ENCODE measurements around the gene CCND3. TPM values are rescaled to one million over a fixed set of nuclear protein-coding genes. Genes with fewer than 3 reads are reported as not detected.
A peak's percentile ranks its signal among the peaks of the same experiment; 100 is the strongest.

CCND3 gene
- total and polyA plus RNA-seq, 10 of the 15 experiments (the other 5 are each of a cell fraction or from before 2014, with no cell fraction given) = 6.0 to 86.4 (median 31.5) TPM

- Histone ChIP-seq H3K4me3 (peak within 1 kb of the TSS; percentile 89), H3K9me3 (replicated peaks; ENCODE audit: control insufficient read depth, insufficient read depth, low read length) (no peaks in the 10 kb centered on the region), H3K4me1 (ENCODE audit: control insufficient read depth, insufficient read depth, low read length) (peaks cover 6% of the 10 kb centered on the region; the same call in 1 of the 2 replicates), H3K36me3 (ENCODE audit: control insufficient read depth in 2 of 2, insufficient read depth in 2 of 2, low read length in 1 of 2) (no peaks in the 10 kb centered on the region), H3K79me2 (ENCODE audit: control insufficient read depth, insufficient read depth, low read length) (peaks cover 2% of the 10 kb centered on the region; the same call in 1 of the 2 replicates), H3K27ac (ENCODE audit: control insufficient read depth, insufficient read depth) (peak within 1 kb of the TSS; percentile 90), H3K27me3 (replicated peaks in 1 of 2; ENCODE audit: control insufficient read depth in 2 of 2, insufficient read depth in 2 of 2, low read length in 1 of 2) (no peaks in the 10 kb centered on the region), H3K9ac (ENCODE audit: control insufficient read depth, insufficient read depth, low read length) (peak within 1 kb of the TSS; percentile 80), H3K4me2 (ENCODE audit: control insufficient read depth, insufficient read depth) (peak within 1 kb of the TSS; percentile 100), H2AFZ (ENCODE audit: control insufficient read depth, low read depth, low read length) (peak within 1 kb of the TSS; percentile 85), H4K20me1 (ENCODE audit: control insufficient read depth, insufficient read depth) (no peaks in the 10 kb centered on the region)
- ATAC-seq = peak; percentile 96
- in situ Hi-C loops (cut with MboI) (no loop called here), intact Hi-C loops (cut with micrococcal nuclease; ENCODE audit: unreplicated experiment) (loop anchor here (1.0 to 5.0 kb wide), 4 partner anchors 26 to 108 kb away; partner anchors contain the start of genes BYSL, CCND3, MED20 and TOMM6)
- DNase-seq (ENCODE audit: low read depth, low spot score) = peak; percentile 65
- no TSS peak for BruUV-seq (replicated peaks)
- FAIRE-seq = peak; percentile 73
- ChIA-PET POLR2A (interaction anchor here (0.6 to 1.8 kb wide), 14 partner anchors 10 to 851 kb away, joined by 3 to 9 read pairs (median 4); partner anchors contain the start of genes BYSL, MED20, TAF8 and TBCC), CTCF (interaction anchor here (0.8 to 4.9 kb wide), 13 partner anchors 8 to 148 kb away, joined by 3 to 31 read pairs (median 4); partner anchors contain the start of genes BYSL and MED20), RAD21 (ENCODE audit: unreplicated experiment) (interaction anchor here (0.9 to 2.2 kb wide), 7 partner anchors 25 to 156 kb away, joined by 3 to 10 read pairs (median 5); partner anchors contain the start of genes BYSL, MED20 and TOMM6), SMC1A (ENCODE audit: uncharacterized antibody, unreplicated experiment) (interaction anchor here (0.7 to 2.2 kb wide), 13 partner anchors 9 to 209 kb away, joined by 3 to 15 read pairs (median 4); partner anchors contain the start of genes BYSL and MED20)
- 1% methylated on average over 28 of the region's 55 CpGs for WGBS (ENCODE audit: insufficient coverage, insufficient replicate concordance, low lambda C conversion rate, missing lambda C conversion rate)
- TF ChIP-seq ZBTB33 (IDR thresholded peaks at IDR 0.05) (no peak), PKNOX1 (IDR thresholded peaks at IDR 0.05) (peak; percentile 44; the same call in 1 of the 2 replicates), SPI1 (IDR thresholded peaks at IDR 0.05; ENCODE audit: borderline replicate concordance, insufficient read depth, low read depth, low read length) (no peak), POLR2AphosphoS2 (IDR thresholded peaks at IDR 0.05; ENCODE audit: low read depth, low read length) (no peak; the same call in 1 of the 2 replicates), HCFC1 (IDR thresholded peaks at IDR 0.05; ENCODE audit: low read length) (no peak; the same call in 1 of the 2 replicates), ZNF384 (IDR thresholded peaks at IDR 0.05; ENCODE audit: borderline replicate concordance, low read depth, low read length) (no peak), SMAD5 (IDR thresholded peaks at IDR 0.05; ENCODE audit: low read depth) (peak; percentile 58), TARDBP (IDR thresholded peaks at IDR 0.05; ENCODE audit: borderline replicate concordance) (no peak), ZNF622 (IDR thresholded peaks at IDR 0.05) (no peak), CREB1 (IDR thresholded peaks at IDR 0.05; ENCODE audit: low read depth) (peak; percentile 92), JUNB (IDR thresholded peaks at IDR 0.05) (0 out of 2 replicates have a peak, but pooled peaks have one; percentile 16), POLR2AphosphoS5 (IDR thresholded peaks at IDR 0.05; ENCODE audit: low read length) (peak; percentile 80), JUND (IDR thresholded peaks at IDR 0.05; ENCODE audit: low read depth, low read length) (no peak), BCL3 (IDR thresholded peaks at IDR 0.05; ENCODE audit: borderline replicate concordance, insufficient read depth, low read depth, low read length, poor library complexity, severe bottlenecking) (no peak), ATF2 (IDR thresholded peaks at IDR 0.05; ENCODE audit: low read length) (no peak), EZH2 (IDR thresholded peaks at IDR 0.05; ENCODE audit: borderline replicate concordance, control insufficient read depth, low read depth, low read length) (no peak)
Measured at GRCh38 chr6:41895300-41896233, 46.0 kb downstream of the CCND3 start, which contains the start of gene USP49. USP49 (minus strand) TSS chr6:41895375; CDS start chr6:41806983, 88,392 bp downstream.

All from GM12878 (cell line).